ENCODE measurements around the gene ADAMTSL3.

DNA sequence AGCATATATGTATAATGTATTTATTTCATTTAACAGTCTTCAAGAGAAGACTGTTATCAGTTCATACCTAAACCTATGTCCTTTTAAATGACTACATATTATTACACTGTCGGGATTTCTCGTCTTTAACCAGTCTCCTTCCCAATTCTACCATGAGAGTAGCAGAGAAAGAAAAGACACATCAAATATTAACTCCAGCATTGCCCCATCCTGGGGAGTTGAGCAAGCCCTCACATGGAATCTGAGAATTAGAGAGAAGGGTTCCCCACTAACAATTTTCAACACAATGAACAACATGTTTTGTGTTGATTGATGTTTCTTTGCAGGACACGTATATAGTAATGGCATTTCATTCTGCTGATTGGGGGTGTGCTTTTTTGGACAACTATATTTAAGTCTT is 257.4 kb downstream of the ADAMTSL3 start:
- TF ChIP-seq, protein P1, sequence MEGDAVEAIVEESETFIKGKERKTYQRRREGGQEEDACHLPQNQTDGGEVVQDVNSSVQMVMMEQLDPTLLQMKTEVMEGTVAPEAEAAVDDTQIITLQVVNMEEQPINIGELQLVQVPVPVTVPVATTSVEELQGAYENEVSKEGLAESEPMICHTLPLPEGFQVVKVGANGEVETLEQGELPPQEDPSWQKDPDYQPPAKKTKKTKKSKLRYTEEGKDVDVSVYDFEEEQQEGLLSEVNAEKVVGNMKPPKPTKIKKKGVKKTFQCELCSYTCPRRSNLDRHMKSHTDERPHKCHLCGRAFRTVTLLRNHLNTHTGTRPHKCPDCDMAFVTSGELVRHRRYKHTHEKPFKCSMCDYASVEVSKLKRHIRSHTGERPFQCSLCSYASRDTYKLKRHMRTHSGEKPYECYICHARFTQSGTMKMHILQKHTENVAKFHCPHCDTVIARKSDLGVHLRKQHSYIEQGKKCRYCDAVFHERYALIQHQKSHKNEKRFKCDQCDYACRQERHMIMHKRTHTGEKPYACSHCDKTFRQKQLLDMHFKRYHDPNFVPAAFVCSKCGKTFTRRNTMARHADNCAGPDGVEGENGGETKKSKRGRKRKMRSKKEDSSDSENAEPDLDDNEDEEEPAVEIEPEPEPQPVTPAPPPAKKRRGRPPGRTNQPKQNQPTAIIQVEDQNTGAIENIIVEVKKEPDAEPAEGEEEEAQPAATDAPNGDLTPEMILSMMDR (IDR thresholded peaks at IDR 0.05), result no peak
- TF ChIP-seq POLR2AphosphoS5 (IDR thresholded peaks at IDR 0.05) (no peak), POLR2A (IDR thresholded peaks at IDR 0.05) (no peak), EP300 (IDR thresholded peaks at IDR 0.05) (no peak)

Measured in suprapubic skin (tissue), 4 donors.